ENCODE measurements around the gene HADHA.
A peak's percentile ranks its signal among the peaks of the same experiment; 100 is the strongest.

HADHA gene

GRCh38 chr2:26191316-26192159, 52.9 kb downstream of the HADHA start:
- DNase-seq (ENCODE audit: low read depth): no peak

DNA sequence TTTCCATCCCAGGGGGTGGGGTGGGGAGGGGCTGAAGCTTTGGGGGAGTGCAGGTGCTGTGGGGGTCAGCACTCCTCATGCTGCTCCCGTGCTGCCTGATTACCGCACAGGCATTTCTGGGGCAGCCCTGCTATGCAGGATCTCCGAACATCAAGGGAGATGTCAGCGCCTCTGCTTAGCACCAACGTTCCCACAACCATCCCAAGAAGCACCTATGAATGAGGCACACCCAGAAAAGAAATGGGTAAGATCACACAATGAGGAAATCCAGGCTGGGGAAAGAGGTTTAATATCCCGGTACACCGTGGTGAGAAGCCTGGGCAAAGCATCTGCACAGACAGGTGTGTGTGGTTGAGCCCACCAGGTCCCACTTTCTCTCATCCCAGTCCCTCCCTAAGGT, 54.1 kb downstream of the HADHA start:
- DNase-seq (ENCODE audit: low read depth): no peak

GRCh38 chr2:26189751-26190150, 54.7 kb downstream of the HADHA start:
- no peak for DNase-seq (ENCODE audit: low read depth)

GRCh38 chr2:26189123-26189522, 55.3 kb downstream of the HADHA start:
- DNase-seq (ENCODE audit: low read depth): no peak

DNA sequence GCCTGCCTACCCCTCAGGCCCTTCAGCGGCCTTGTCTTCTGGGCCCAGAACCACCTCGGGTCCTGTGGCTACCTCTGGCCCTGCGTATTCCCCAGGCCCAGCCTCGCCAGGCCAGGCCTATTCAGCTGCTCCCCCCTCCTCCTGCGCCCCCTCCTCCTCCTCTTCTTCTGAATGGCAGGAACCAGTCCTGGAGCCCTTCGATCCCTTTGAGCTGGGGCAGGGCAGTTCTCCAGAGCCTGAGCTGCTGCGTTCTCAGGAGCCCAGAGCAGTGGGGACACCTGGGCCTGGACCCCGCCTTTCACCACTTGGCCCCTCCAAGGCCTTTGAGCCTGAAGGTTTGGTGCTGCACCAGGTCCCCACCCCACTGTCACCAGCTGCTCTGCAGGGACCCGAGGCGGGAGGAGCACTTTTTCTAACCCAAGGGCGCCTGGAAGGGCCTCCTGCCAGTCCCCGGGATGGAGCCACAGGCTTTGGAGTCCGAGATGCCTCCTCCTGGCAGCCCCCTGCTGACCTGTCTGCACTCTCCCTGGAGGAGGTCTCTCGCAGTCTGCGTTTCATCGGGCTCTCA, 56.8 kb downstream of the HADHA start:
- DNase-seq (ENCODE audit: low read depth): no peak

DNA sequence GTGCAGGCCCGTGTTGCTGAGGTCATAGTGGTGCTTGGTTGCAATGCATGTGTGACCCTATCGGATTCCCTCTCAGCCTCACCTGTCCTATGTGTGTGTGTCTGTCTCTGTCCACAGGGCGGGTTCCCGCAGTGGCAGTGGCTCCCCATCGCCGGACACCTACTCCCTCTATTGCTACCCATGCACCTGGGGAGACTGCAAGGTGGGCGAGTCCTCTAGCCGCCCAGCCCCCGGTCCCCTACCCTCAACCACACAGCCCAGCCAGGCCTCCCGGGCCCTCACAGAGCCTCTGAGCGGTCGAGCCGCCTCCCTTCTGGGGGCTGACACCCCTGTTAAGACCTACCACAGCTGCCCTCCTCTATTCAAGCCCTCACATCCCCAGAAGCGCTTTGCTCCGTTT, 57.3 kb downstream of the HADHA start:
- no peak for DNase-seq (ENCODE audit: low read depth)

DNA sequence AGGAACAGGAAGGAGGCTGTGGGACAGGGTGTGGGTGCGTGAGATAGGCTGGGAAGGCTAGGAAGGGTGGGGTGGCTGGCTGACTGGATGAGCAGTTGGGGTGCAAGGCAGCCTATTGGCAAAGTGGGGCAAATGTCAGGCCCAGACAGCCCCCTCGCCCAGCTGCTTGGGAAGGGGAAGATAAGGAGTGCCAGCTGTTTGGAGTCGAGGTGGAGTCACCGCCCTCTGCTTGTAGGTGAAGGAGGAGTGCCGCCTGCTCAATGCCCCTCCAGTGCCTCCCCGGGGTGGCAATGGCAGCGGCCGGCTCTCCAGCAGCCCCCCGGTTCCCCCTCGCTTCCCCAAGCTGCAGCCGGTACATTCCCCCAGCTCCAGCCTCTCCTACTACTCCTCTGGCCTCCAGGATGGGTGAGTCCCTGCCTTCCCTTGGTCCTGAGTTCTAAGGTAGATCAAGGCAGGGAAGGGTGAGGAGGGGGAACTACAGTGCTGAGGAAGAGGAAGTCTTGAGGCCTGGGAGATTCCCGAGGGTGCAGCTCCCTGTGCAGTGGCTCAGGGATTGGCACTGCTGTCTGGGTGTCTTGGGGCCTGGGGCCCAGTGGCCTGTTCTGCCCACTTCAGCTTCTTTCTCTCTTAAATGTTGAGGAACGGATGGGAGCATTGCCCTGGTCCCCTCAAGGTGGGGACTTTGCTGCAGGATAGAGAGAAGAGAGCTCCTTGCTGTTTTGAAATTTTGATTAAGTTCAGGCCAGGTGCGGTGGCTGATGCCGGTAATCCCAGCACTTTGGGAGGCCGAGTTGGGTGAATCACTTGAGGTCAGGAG, 58.3 kb downstream of the HADHA start:
- no peak for DNase-seq (ENCODE audit: low read depth)

DNA sequence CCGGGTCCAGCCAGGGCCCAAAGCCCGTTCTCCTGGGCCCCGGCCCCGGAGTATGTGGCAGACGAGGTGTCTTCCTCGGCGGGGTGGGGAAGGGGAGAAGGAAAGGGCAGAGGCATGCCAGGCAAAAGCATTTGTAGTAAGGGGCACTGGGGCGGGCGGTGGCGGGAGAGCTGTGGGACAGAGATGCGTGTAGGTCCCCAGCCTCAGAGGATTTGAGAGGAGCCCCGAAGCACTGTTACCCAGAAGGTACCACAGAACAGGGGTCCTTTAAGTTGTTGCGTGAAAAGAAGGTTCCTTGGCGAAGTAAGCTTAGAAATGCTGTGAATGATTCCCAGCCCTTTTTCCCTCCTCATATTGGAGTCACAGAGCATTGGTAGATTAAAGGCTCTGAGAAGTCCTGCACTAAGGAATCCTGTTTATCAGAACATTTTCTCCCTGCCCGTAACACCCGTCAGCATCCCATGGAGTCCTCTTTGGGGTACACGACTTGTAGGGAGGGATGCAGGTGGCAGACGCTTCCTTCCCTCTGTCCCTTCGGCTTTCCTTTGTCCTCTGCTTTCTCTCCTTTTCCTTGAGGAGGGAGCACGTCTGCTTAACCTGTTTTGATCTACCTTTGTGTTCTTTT, 59.0 kb downstream of the HADHA start:
- DNase-seq (ENCODE audit: low read depth): no peak

- peak; percentile 58 for DNase-seq (ENCODE audit: low read depth)
Observed at GRCh38 chr2:26184555-26185303, 59.7 kb downstream of the HADHA start.

GRCh38 chr2:26184121-26184520, 60.3 kb downstream of the HADHA start:
- DNase-seq (ENCODE audit: low read depth): no peak

DNA sequence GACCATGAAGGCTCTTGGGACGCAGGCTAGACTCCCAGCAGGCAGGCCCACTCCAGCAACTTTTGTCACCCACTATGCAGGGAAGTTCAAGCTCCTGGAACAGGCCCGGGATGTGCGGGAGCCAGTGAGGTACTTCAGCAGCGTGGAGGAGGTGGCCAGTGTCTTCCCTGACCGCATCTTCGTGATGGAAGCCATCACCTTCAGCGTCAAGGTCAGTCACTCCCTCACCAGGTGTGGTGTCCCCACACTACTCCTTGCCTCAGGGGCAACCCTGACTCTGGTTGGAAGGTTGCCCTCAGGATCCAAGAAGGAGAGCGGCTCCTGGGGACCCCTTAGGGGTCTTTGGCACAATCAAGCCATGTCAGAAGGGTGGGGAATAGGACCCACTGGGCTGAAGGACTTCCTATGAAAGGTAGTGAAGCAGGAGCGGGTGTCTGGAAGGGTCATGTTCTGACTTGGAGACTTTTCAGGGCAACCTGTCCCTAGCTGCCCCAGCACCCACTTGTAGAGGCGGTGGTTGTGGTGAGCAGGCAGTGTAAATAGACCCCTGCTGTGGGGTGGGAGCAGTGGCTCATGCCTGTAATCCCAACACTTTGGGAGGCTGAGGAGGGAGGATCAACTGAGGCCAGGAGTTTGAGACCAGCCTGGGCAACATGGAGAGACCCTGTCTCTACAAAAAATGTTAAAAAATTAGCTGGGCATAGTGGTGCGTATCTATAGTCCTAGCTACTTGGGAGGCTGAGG, 61.4 kb downstream of the HADHA start:
- DNase-seq (ENCODE audit: low read depth): no peak

DNA sequence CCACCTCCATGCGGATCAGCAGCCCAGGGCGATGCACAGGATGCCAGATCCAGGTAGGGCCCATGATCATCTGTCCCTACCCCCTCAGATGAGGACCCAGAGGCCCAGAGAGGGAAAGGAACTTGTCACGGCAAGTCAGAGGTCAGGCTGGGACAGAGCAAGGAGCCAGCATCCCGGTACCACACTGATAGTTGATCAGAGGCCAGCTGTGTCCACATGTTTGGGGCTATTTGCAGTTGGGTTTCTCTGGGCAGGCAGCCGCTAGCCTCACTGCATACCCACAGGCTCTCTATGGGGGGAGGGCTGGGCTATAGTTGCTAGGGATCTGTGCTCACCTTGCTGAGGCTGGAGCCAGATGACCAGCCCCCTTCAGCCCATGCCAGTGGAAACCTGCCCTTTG, 62.0 kb downstream of the HADHA start:
- no peak for DNase-seq (ENCODE audit: low read depth)

DNA sequence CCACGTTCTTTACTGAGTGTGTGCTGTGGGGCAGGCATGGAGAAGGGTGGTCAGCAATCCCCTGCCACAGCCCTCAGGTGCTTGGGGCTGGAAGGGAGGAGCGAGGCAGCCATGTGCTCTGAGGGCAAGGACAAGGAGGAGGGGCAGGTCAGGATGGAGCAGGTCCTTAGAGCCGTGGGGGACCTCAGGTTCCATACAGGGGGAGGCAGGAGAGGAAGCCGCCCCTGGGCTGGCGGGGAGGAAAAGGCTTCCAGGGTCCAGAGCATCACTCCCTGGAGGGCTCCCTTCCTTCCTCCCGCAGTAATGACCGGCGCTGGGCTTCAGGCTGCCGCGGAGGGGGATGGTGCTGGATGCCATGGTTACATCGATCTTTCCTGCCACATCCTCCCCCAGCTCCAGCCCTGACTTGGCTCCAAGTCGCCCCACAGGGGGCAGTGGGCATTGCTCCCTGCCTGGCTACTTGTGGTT, 65.0 kb downstream of the HADHA start:
- DNase-seq (ENCODE audit: low read depth): no peak

DNA sequence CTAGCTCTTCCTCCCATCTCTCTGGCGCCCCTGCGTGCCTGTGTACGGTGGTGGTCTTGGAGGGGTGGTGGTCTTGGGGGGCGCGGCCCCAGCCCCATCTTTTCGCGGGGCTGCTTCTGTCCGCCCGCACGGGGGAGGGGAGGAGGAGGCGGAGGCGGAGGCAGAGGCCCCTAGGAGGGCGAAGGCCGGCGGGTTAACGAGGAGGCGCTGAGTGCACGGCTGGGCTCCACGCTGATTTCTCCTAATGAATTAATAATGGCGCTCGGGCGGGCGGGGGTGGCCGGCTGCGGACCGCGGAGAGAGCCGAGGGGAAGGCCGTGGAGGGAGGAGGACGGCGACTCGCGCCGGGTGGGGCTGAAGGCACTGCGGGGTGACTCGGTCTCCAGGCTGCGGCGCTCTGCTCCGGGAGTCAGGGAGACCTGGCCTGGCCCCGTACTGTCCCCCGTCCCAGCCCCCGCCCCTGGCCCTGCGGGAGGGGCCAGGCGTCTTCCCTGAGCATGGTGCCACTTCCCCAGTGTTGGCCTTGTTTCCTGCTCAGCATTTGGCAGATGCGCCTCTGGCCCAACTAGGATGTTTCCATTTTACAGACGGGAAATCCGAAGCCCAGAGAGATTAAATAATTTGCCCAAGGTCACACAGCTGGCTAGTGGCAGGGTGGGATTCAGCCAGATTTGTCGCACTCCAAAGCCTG, 65.5 kb downstream of the HADHA start:
- DNase-seq (ENCODE audit: low read depth): no peak

DNA sequence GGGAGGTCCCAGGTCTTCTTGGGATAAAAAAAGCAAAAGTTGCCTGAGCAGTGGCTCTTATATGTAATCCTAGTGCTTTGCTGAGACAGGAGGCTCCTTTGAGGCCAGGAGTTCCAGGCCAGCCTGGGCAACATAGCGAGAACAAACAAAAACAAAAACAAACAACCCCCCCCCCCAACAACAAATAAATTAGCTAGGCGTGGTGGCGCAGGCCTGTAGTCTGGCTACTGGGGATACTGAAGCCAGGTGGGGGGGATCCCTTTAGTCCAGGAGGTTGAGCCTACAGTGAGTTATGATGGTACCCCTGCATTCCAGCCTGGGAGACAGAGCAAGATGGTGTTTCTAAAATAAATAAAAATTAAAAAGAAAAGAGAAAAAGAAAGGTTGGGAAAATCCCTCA, 66.2 kb downstream of the HADHA start:
- DNase-seq (ENCODE audit: low read depth): no peak

GRCh38 chr2:26177122-26177521, 67.3 kb downstream of the HADHA start:
- no peak for DNase-seq (ENCODE audit: low read depth)

- no peak for DNase-seq (ENCODE audit: low read depth)
Observed at GRCh38 chr2:26176279-26176615, 68.2 kb downstream of the HADHA start.

DNA sequence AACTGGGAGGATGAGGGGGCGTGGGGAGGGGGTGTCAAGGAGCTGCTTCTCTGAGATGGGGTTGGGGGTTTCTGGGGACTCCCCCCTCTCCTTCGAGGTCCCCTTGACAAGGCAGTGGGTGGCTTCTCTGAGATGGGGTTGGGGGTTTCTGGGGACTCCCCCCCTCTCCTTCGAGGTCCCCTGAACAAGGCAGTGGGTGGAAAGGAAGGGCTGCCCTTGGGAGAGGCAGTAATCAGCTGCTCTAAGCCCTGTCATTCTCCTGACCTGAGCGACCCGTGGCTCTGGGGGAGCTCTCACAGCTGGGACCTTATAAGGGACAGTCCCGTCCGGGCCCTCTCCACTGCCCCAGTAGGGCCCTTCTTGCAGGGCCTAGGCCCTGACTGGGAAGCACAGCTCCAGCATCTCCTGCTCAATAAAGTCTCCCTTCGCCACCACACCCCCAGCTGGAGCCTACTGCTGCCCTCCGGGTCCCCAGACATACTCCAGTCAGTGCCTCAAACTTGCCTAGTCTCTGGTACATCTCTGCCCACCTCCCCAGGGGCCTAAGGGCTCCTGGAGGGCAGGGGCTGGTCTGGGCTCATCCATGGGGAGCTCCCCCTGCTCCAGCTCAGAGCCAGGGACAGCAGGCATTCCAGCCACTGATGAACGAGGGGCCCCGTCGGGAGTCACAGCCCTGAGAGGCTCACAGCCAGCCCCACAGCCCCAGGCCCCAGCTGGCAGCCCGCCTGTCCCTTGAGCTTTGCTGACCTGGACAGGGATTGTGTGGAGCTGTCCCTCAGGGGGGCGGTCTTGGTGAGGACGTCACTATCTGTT, 68.8 kb downstream of the HADHA start:
- DNase-seq (ENCODE audit: low read depth): no peak

GRCh38 chr2:26174691-26175465, 69.6 kb downstream of the HADHA start:
- DNase-seq (ENCODE audit: low read depth): no peak

Data from T-helper 22 cell (primary cell).